Epithelial cell of prostate (primary cell): ENCODE measurements around the gene PCK2.
"Not testable (repeated sequence)": the region's sequence is repeated elsewhere in the genome, so short reads cannot be mapped to it uniquely, and the experiment has no call there.

Source experiments
- DNase-seq: peaks from one replicate; pipeline ENCODE4 v3.0.0-alpha.2; 2011; ENCODE audit warnings: low read depth, low spot score
- H3K27ac ChIP-seq: fragments of 450-650 bp; 2 replicates; pipeline ENCODE4 v1.5.1; 2017; ENCODE audit warnings: mild to moderate bottlenecking

PCK2 gene

GRCh38 chr14:24093901-24094840 lies at the start of gene PCK2:
PCK2 (plus strand) TSS chr14:24094311; CDS start chr14:24094406, 95 bp downstream.
- DNase-seq, result no peak

GRCh38 chr14:24049002-24049401 lies 45.1 kb upstream of the PCK2 start:
- not testable (repeated sequence) for H3K27ac ChIP-seq, DNase-seq

More at GRCh38 chr14:24093901-24094840, at the start of gene PCK2:
- H3K27ac ChIP-seq, result peak within 1 kb of the TSS; percentile 82

GRCh38 chr14:24050753-24051152 lies 43.4 kb upstream of the PCK2 start:
- DNase-seq, H3K27ac ChIP-seq: not testable (repeated sequence)

GRCh38 chr14:24051176-24051788 lies 42.8 kb upstream of the PCK2 start:
- DNase-seq, result no peak
- no peak overlapping the region for H3K27ac ChIP-seq

GRCh38 chr14:24051789-24052655 lies 42.1 kb upstream of the PCK2 start, which contains the start of gene CARMIL3:
CARMIL3 (plus strand) TSS chr14:24052009; CDS start chr14:24052154, 145 bp downstream.
- H3K27ac ChIP-seq, result no peak within 1 kb of the TSS
- DNase-seq, result no peak

- no peak for DNase-seq
- no peak overlapping the region for H3K27ac ChIP-seq
Measured at GRCh38 chr14:24052656-24053547, 41.2 kb upstream of the PCK2 start.

GRCh38 chr14:24053548-24054323 lies 40.4 kb upstream of the PCK2 start:
- H3K27ac ChIP-seq, result no peak overlapping the region
- DNase-seq, result no peak

- H3K27ac ChIP-seq, result no peak overlapping the region
- DNase-seq, result no peak
Measured at GRCh38 chr14:24054324-24054641, 39.8 kb upstream of the PCK2 start.

GRCh38 chr14:24054646-24055045 lies 39.5 kb upstream of the PCK2 start:
- H3K27ac ChIP-seq, result no peak overlapping the region
- no peak for DNase-seq

- no peak overlapping the region for H3K27ac ChIP-seq
- DNase-seq, result no peak
Measured at GRCh38 chr14:24055971-24056799, 37.9 kb upstream of the PCK2 start.

- DNase-seq, result no peak
- H3K27ac ChIP-seq, result no peak overlapping the region
Measured at GRCh38 chr14:24056800-24057184, 37.3 kb upstream of the PCK2 start.

GRCh38 chr14:24057271-24057670 lies 36.8 kb upstream of the PCK2 start:
- H3K27ac ChIP-seq, result no peak overlapping the region
- DNase-seq, result no peak

GRCh38 chr14:24057867-24058259 lies 36.2 kb upstream of the PCK2 start:
- no peak overlapping the region for H3K27ac ChIP-seq
- DNase-seq, result no peak

GRCh38 chr14:24058260-24058950 lies 35.7 kb upstream of the PCK2 start:
- no peak for DNase-seq
- H3K27ac ChIP-seq, result no peak overlapping the region

GRCh38 chr14:24058951-24059475 lies 35.1 kb upstream of the PCK2 start:
- no peak overlapping the region for H3K27ac ChIP-seq
- no peak for DNase-seq

- no peak for DNase-seq
- no peak overlapping the region for H3K27ac ChIP-seq
Measured at GRCh38 chr14:24059841-24060388, 34.2 kb upstream of the PCK2 start.

GRCh38 chr14:24060443-24060842 lies 33.7 kb upstream of the PCK2 start:
- H3K27ac ChIP-seq, result no peak overlapping the region
- DNase-seq, result no peak
